Stimulated activated CD4-positive, alpha-beta T cell treated with anti-CD3 and anti-CD28 coated beads, Interleukin-1b, Interleukin-23, amount 100 ng/mL, for 4 hours (primary cell): ENCODE results near the gene ASB1.
"Not testable (repeated sequence)": the region's sequence is repeated elsewhere in the genome, so short reads cannot be mapped to it uniquely, and the experiment has no call there.

ENCODE experiments used
- DNase-seq, 2 donors: peaks; one replicate each; pipeline ENCODE4 v3.0.0-alpha.2; 2020; ENCODE audit warnings: low read depth in 2 of 2

The ASB1 gene

GRCh38 chr2:238442257-238442656 lies 15.5 kb downstream of the ASB1 start:
- not testable (repeated sequence) for DNase-seq

GRCh38 chr2:238444242-238444641 lies 17.5 kb downstream of the ASB1 start:
- DNase-seq: no peak

- DNase-seq: no peak
These were observed 18.9 kb downstream of the ASB1 start for GRCh38 chr2:238445409-238446190.

GRCh38 chr2:238446371-238446770 lies 19.6 kb downstream of the ASB1 start:
- DNase-seq: no peak

GRCh38 chr2:238448031-238448955 lies 21.6 kb downstream of the ASB1 start:
- DNase-seq: no peak

- no peak for DNase-seq
These were observed 22.5 kb downstream of the ASB1 start for GRCh38 chr2:238449241-238449640.

- DNase-seq: no peak
These were observed 23.2 kb downstream of the ASB1 start for GRCh38 chr2:238449909-238450417.

- no peak for DNase-seq
These were observed 23.7 kb downstream of the ASB1 start for GRCh38 chr2:238450440-238450861.

- DNase-seq: no peak
These were observed 27.1 kb downstream of the ASB1 start for GRCh38 chr2:238453842-238454241.

- no peak for DNase-seq
These were observed 29.7 kb downstream of the ASB1 start for GRCh38 chr2:238456449-238456848.

- no peak for DNase-seq
These were observed 30.5 kb downstream of the ASB1 start for GRCh38 chr2:238456970-238457926.

- no peak for DNase-seq
These were observed 31.2 kb downstream of the ASB1 start for GRCh38 chr2:238457927-238458324.

GRCh38 chr2:238458651-238459050 lies 31.9 kb downstream of the ASB1 start:
- no peak for DNase-seq

GRCh38 chr2:238459081-238459629 lies 32.4 kb downstream of the ASB1 start:
- no peak for DNase-seq

- no peak for DNase-seq
These were observed 34.3 kb downstream of the ASB1 start for GRCh38 chr2:238461051-238461450.

GRCh38 chr2:238461491-238461890 lies 34.8 kb downstream of the ASB1 start:
- DNase-seq: no peak

GRCh38 chr2:238461916-238462315 lies 35.2 kb downstream of the ASB1 start:
- no peak for DNase-seq

- DNase-seq: peak in 1 of 2 donors; percentile 12
These were observed 36.2 kb downstream of the ASB1 start for GRCh38 chr2:238462782-238463396.

- DNase-seq: no peak
These were observed 37.7 kb downstream of the ASB1 start for GRCh38 chr2:238464389-238464788.

GRCh38 chr2:238465487-238466242 lies 38.9 kb downstream of the ASB1 start:
- DNase-seq: no peak
